CD4-positive, alpha-beta T cell treated with Interleukin-15 for 4 hours (primary cell): ENCODE data around the gene NAA80.

ENCODE experiments used
- DNase-seq: peaks from one replicate; pipeline ENCODE4 v3.0.0-alpha.2; 2020; ENCODE audit warnings: low spot score

NAA80 gene

DNA sequence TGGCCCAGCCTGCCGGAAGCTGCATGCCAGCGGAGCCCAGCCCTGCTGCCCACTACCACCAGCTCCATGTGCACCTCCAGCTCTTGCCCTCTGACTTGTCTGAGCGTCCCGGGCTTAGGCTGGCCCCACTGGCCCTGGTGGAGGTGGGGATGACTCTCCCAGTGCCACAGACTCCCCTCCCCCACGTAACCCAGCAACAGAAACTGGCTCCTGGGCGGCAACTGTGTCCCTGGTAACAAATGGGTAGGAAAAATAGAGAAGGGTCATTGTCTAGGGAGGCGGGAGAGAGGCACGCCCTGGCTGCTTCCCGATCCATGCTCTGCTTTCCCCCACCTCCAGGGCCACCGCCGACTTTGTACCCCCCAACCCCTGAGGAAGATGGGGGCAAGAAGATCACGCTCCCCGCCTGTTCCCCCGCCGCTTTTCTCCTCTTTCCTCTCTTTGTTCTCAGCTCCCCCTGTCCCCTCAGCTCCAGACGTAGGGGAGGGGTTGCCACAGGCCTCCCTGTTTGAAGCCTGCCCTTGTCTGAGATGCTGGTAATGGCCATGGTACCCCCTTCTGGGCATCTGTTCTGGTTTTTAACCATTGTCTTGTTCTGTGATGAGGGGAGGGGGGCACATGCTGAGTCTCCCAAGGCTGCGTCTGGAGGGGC, 41.0 kb downstream of the NAA80 start:
- no peak for DNase-seq

DNA sequence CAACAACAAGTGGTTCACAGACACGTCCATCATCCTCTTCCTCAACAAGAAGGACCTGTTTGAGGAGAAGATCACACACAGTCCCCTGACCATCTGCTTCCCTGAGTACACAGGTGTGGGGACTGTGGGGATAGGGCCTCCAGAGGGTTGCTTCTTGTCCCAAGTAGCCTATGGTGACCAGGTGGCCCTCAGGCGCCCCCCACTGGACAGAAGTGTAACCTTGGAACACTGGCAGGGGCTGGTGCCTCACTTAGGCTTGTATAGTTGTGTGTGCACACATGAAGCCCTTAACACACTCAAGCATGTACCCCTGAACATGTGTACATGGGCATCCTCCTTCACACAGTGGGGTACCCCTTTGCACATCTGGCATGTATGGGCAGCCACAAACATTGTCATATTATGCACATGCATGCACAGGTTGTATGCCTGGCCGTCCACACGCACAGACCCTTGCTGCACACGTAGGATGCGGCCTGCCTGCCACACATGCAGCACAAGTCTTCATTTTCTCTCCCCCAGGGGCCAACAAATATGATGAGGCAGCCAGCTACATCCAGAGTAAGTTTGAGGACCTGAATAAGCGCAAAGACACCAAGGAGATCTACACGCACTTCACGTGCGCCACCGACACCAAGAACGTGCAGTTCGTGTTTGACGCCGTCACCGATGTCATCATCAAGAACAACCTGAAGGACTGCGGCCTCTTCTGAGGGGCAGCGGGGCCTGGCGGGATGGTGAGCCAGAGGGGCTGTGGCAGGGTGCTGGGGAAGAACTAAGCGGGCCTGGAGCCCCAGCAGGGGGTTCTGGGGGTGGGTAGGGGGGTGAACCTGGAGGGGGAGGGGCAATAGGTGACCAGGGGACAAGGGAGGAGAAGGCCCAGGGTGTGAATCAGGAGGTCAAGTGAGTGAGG, 42.0 kb downstream of the NAA80 start:
- DNase-seq, result no peak

DNA sequence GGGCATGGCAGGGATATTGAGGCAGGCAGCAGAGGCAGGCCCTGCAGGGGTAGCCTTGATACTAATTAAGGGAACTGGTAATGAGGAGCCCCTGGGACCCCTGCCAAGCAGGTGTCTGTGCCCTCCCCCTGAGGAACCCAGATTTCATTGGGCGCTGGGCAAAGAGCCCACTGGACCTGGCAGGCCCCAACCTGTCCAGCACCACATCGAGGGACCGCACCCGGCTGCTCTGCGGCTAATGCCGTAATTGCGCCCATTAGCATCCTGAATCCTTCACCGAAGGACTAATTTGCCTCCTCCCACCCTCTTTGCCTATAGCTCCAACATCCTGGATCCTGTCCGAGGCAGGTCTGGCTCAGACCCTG, 44.0 kb downstream of the NAA80 start:
- no peak for DNase-seq

DNA sequence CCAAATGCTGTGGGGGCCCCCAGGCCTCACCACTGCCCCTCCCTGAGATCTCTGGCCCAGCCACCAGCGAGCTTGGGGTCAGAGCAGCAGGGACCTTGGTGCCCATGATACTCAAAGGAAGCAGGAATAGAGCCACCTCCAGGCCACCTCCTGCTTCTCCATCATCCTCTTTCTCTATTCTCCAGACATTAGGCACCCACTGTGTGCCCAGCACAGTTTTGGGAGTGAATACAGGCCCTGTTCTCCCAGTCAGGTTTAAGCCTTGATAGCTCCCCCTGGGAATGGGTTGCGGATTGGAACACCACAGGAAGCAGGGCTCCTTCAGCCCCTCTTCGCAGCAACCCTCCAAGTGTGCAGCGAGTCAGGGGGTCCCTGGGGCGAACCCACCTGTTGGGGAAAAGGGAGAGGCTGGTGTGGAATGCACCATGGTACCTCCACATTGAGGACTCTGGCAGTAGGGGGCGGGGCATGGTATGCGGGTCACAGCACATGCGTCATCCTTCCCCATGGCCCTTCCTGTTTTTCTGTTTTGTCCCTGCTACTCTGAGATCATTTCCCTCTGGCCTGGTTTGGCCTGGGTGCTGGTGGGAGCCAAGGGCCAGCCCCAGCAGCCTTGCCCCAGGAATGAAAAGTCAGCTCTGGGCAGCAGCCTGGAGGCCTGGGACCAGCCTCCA, 44.5 kb downstream of the NAA80 start:
- DNase-seq, result no peak

DNA sequence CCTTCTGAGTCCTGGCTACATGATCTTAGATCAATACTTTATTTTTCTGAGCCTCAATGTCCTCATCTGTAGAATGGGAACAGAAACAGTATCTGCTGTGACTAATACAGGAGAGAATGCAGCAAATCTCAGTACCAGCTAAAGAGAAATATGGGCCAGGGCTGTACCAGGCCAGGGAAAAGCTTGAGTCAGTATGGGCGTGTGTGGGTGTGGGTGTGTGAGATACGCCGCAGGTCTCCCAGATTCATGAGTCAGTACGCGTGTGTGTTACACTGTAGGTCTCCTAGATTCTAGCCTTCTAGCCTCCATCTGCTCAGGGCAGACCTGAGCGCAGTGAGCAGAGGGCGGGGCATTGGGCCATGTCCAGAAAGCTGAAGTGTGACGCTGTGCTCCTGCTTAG, 48.0 kb downstream of the NAA80 start:
- DNase-seq, result no peak

DNA sequence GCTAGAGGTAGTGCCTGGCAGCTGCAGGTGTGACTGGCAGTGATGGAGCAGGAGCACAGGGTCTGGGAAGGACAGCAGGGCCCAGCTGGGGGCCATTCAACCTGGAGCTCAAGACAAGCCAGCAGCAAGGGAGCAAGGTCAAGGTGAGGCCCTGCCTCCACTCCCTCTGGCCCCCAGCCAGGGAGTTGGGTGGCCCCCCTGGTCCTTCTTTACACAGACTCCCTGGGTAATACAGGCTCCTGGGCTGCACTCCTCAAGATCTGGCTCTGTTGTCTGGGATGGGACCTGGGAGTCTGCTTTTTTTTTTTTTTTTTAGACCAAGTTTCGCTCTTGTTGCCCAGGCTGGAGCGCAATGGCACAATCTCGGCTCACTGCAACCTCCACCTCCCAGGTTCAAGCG, 48.7 kb downstream of the NAA80 start:
- no peak for DNase-seq

DNA sequence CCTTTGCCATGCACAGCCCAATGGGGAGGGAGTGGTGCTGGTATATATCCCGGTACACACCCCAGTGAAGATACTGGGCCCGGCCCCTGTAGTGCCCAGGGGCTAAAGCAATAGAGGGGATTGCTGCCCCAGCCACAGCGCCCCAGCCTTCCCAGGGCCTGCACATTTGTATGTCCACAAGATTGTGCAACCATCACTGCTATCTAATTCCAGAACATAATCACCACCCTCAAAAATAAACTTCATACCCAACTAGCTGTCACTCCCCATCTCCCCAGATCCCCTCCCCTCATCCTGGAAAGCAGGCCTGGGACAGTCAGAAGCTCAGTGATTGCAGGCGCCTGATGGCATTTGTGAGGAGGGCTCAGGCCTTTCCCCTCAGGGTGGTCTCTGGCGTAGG, 49.7 kb downstream of the NAA80 start:
- no peak for DNase-seq

DNA sequence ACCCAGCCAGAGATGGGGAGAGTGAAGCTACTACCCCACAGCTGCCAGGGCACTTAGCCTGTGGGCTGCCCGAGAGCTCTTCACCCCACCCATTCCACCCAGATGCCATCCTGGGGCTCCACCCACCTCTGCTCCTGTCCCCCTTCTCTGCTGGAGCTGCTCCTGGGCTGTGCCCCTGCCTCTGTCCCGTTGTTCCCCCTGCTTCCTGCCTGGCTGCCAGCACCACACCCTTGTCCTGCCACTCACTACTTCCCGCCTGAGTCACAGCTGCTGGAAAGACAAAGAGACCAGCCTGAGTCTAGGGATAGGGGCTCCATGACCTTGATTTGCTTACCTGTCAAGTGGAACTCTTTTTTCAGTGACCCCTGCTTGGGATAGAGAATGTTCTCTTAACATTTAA, 50.8 kb downstream of the NAA80 start:
- no peak for DNase-seq

DNA sequence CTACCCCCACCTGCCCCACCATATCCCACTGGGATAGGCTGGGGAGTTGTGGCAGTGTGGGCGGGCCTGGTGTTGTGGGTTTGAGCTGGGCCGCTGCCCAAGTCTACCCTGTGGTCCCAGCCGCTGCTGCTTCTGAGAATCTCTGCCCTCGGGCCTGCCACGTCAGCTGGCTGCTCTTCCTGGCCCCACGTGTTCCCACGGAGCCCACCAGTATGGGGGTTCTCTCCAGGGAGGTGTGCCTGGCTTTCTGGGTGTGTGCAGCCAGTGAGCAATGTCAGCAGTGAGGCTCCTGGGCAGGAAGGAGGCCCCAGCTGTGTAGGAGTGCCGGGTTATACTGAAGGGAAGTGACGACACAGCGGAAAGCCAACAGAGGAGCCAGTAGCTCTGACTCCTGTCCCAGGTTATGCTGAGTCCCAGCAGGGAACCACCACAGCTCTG, 52.7 kb downstream of the NAA80 start:
- peak; percentile 91 for DNase-seq
